Neural cell (in vitro differentiated cells): ENCODE measurements around the gene CCNG2.

Experiments
- CTCF ChIP-seq: fragments of 450-650 bp; IDR thresholded peaks from 2 replicates; pipeline ENCODE4 v1.5.1; 2014; ENCODE audit warnings: antibody characterized with exemption, mild to moderate bottlenecking, moderate library complexity; ENCODE audit not compliant: poor library complexity, severe bottlenecking
- EP300 ChIP-seq: fragments of 450-650 bp; conservative IDR thresholded peaks from 2 replicates; pipeline ENCODE4 v1.6.1; 2014; ENCODE audit warnings: antibody characterized with exemption, mild to moderate bottlenecking, moderate library complexity; ENCODE audit not compliant: poor library complexity, severe bottlenecking
- EZH2 ChIP-seq: fragments of 200-600, 300-800 bp; shearing (Covaris generic), sonication (generic); IDR thresholded peaks from 2 replicates; pipeline ENCODE4 v1.6.1; 2014; ENCODE audit warnings: antibody characterized with exemption, low read length, borderline replicate concordance, mild to moderate bottlenecking; ENCODE audit not compliant: insufficient read depth, poor library complexity, severe bottlenecking
- MXI1 ChIP-seq: fragments of 450-650 bp; conservative IDR thresholded peaks from 2 replicates; pipeline ENCODE4 v1.6.1; 2014; ENCODE audit warnings: antibody characterized with exemption, mild to moderate bottlenecking; ENCODE audit not compliant: poor library complexity, severe bottlenecking
- POLR2AphosphoS5 ChIP-seq: IDR thresholded peaks from 2 replicates; pipeline ENCODE4 v1.6.1; 2012
- RAD21 ChIP-seq: fragments of 450-650 bp; conservative IDR thresholded peaks from 2 replicates; pipeline ENCODE4 v1.6.1; 2014; ENCODE audit warnings: antibody characterized with exemption, mild to moderate bottlenecking, moderate library complexity
- TAF1 ChIP-seq: IDR thresholded peaks from 2 replicates; pipeline ENCODE4 v1.6.1; 2012; ENCODE audit warnings: low read depth

GRCh38 chr4:77142646-77143028 lies 14.4 kb upstream of the CCNG2 start:
- TF ChIP-seq CTCF: no peak
- no peak for TF ChIP-seq MXI1
- TF ChIP-seq POLR2AphosphoS5: no peak
- TF ChIP-seq EZH2: no peak
- TF ChIP-seq EP300: no peak
- no peak for TF ChIP-seq RAD21
- no peak for TF ChIP-seq TAF1
